Keratinocyte (primary cell): Measurements from ENCODE around the gene CCDC12. TPM values are rescaled to one million over a fixed set of nuclear protein-coding genes. Genes with fewer than 3 reads are reported as not detected.

Experiments used
- DNase-seq: peaks from one replicate; pipeline ENCODE4 v3.0.0-alpha.2; 2011; ENCODE audit warnings: low read depth, missing footprints, low spot score
- FAIRE-seq: peaks from 2 replicates; lab custom pipeline; 2011; peaks lifted over from hg19 to GRCh38; lab: Jason Lieb, UNC
- H2AFZ ChIP-seq: 2 replicates; pipeline ENCODE4 v1.6.0; 2012; ENCODE audit warnings: low read length, control low read depth, inconsistent platforms; ENCODE audit not compliant: control insufficient read depth
- H3K27ac ChIP-seq: 2 replicates; pipeline ENCODE4 v1.5.1; 2011; ENCODE audit warnings: low read length; ENCODE audit not compliant: control insufficient read depth, insufficient read depth
- H3K27me3 ChIP-seq: 3 replicates; pipeline ENCODE4 v1.6.0; 2011; ENCODE audit warnings: low read length; ENCODE audit not compliant: control insufficient read depth, insufficient read depth; ENCODE audit errors: extremely low read depth
- H3K36me3 ChIP-seq, 2 experiments: 2 replicates in 1 of 2; 3 replicates in 1 of 2; pipeline ENCODE4 v1.5.1; 2011; ENCODE audit warnings: low read length in 2 of 2, mild to moderate bottlenecking in 1 of 2; ENCODE audit not compliant: control insufficient read depth in 2 of 2, insufficient read depth in 2 of 2; ENCODE audit errors: extremely low read depth in 1 of 2
- H3K4me1 ChIP-seq: 3 replicates; pipeline ENCODE4 v1.5.1; 2011; ENCODE audit warnings: low read length; ENCODE audit not compliant: control insufficient read depth, insufficient read depth; ENCODE audit errors: extremely low read depth
- H3K4me2 ChIP-seq: 3 replicates; pipeline ENCODE4 v1.6.0; 2011; ENCODE audit warnings: low read depth, low read length; ENCODE audit not compliant: control insufficient read depth, insufficient read depth; ENCODE audit errors: extremely low read depth
- H3K4me3 ChIP-seq, 3 experiments: fragments of 200-600 bp in 1 of 3; sonication (generic) in 1 of 3; 2 replicates in 2 of 3; 3 replicates in 1 of 3; pipeline ENCODE4 v1.5.1; 2011 to 2016; ENCODE audit warnings: low read length in 3 of 3, mild to moderate bottlenecking in 3 of 3, control low read depth in 2 of 3, inconsistent platforms in 1 of 3, low read depth in 1 of 3, mixed read lengths in 1 of 3, mixed run types in 1 of 3, moderate library complexity in 1 of 3; ENCODE audit not compliant: control insufficient read depth in 2 of 3, insufficient read depth in 2 of 3; ENCODE audit errors: extremely low read depth in 1 of 3
- H3K79me2 ChIP-seq: 2 replicates; pipeline ENCODE4 v1.6.0; 2012; ENCODE audit warnings: low read length; ENCODE audit not compliant: control insufficient read depth, insufficient read depth
- H3K9ac ChIP-seq: 3 replicates; pipeline ENCODE4 v1.6.0; 2011; ENCODE audit warnings: low read length; ENCODE audit not compliant: control insufficient read depth, insufficient read depth; ENCODE audit errors: extremely low read depth
- H3K9me1 ChIP-seq: 3 replicates; pipeline ENCODE4 v1.6.0; 2011; ENCODE audit warnings: low read length; ENCODE audit not compliant: control insufficient read depth, insufficient read depth; ENCODE audit errors: extremely low read depth
- H3K9me3 ChIP-seq: 2 replicates; pipeline ENCODE4 v1.5.1; 2012; ENCODE audit warnings: low read depth, low read length; ENCODE audit not compliant: control insufficient read depth
- H4K20me1 ChIP-seq: 3 replicates; pipeline ENCODE4 v1.6.0; 2011; ENCODE audit warnings: low read length; ENCODE audit not compliant: control insufficient read depth, insufficient read depth; ENCODE audit errors: extremely low read depth
- EZH2 ChIP-seq: IDR thresholded peaks from one replicate; pipeline ENCODE4 v1.6.1; 2012; ENCODE audit warnings: inconsistent platforms, mild to moderate bottlenecking, low read length, moderate library complexity
- dilution Hi-C: fragments of 300-500 bp; cut with MboI; formaldehyde crosslinking; loops from one replicate; pipeline ENCODE4 v1.7.0; 2020; ENCODE audit warnings: low sequenced_read_pairs; ENCODE audit not compliant: extremely low pct_ligation_motif_present
- polyA plus RNA-seq, 5 experiments: library from polyadenylated mRNA; depleted of rRNA in 3 of 5; stranded (reverse) in 3 of 5; stranded (forward) in 1 of 5; unstranded in 1 of 5; fragments of >200 nt; gene quantifications; 1 replicate in 1 of 5; 2 replicates in 3 of 5; 3 replicates in 1 of 5; pipeline versions ENCODE4 v1.2.1 to v1.2.3, GENCODE V29; 2011 to 2012; ENCODE audit warnings: missing spikeins in 2 of 5, low read depth in 1 of 5, low replicate concordance in 1 of 5
- TF ChIP-seq, protein P1 (sequence below), 3 experiments: IDR thresholded peaks in 1 of 3; conservative IDR thresholded peaks in 1 of 3; optimal IDR thresholded peaks in 1 of 3; 2 replicates in 2 of 3; 3 replicates in 1 of 3; pipeline versions ENCODE3 to v1.5.1; 2011; ENCODE audit warnings: low read length in 3 of 3, mild to moderate bottlenecking in 3 of 3, moderate library complexity in 2 of 3, control low read depth in 1 of 3, inconsistent platforms in 1 of 3; ENCODE audit not compliant: insufficient read depth in 2 of 3; ENCODE audit errors: extremely low read depth in 1 of 3

CCDC12 gene
- polyA plus RNA-seq, 1 donor (not counting 4 experiments of a cell fraction or from before 2014, with no cell fraction given), result 27.5 TPM

- peaks cover 8 to 27% of the 10 kb centered on the region in 2 experiments for H3K36me3 ChIP-seq
- peak overlapping the region; percentile 61 for H3K4me2 ChIP-seq
Observed at GRCh38 chr3:46987743-46988401, 11.3 kb upstream of the CCDC12 start.

DNA sequence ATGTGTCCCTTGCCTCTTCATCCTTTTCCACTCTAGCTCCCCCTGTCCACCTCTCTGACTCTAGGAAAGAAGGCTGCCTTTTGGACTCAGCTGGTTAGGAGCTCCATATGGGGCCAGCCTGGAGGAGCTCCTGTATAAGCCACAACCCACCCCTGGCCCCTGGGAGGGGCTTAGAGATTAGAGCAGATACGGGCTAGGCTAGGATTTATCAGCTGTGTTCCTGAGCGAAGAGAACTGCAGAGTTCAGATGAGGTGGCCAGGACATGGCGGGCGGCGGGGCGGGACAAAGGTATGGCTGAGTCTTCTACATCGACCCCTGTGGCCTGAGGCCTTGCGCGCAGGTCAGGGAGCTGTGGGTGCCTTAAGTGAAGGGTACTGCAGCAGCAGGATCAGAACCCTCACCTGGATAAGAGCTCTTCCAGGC, 10.8 kb upstream of the CCDC12 start:
- no peak overlapping the region for H3K4me3 ChIP-seq

More at GRCh38 chr3:46987743-46988401, 11.3 kb upstream of the CCDC12 start:
- Histone ChIP-seq H3K27ac (peak overlapping the region; percentile 74), H4K20me1 (no peaks in the 10 kb centered on the region), H3K9me1 (no peaks in the 10 kb centered on the region), H3K4me3 (peak overlapping the region in 1 of 3 experiments; percentile 45), H3K79me2 (peaks cover 8% of the 10 kb centered on the region), H2AFZ (peak overlapping the region; percentile 50), H3K9me3 (no peaks in the 10 kb centered on the region), H3K4me1 (peaks cover 27% of the 10 kb centered on the region), H3K9ac (peak overlapping the region; percentile 68), H3K27me3 (no peaks in the 10 kb centered on the region)
- TF ChIP-seq EZH2, result no peak
- TF ChIP-seq, protein P1, sequence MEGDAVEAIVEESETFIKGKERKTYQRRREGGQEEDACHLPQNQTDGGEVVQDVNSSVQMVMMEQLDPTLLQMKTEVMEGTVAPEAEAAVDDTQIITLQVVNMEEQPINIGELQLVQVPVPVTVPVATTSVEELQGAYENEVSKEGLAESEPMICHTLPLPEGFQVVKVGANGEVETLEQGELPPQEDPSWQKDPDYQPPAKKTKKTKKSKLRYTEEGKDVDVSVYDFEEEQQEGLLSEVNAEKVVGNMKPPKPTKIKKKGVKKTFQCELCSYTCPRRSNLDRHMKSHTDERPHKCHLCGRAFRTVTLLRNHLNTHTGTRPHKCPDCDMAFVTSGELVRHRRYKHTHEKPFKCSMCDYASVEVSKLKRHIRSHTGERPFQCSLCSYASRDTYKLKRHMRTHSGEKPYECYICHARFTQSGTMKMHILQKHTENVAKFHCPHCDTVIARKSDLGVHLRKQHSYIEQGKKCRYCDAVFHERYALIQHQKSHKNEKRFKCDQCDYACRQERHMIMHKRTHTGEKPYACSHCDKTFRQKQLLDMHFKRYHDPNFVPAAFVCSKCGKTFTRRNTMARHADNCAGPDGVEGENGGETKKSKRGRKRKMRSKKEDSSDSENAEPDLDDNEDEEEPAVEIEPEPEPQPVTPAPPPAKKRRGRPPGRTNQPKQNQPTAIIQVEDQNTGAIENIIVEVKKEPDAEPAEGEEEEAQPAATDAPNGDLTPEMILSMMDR (optimal IDR thresholded peaks at IDR 0.05 in 1 of 3, IDR thresholded peaks at IDR 0.05 in 1 of 3, conservative IDR thresholded peaks at IDR 0.05 in 1 of 3; ENCODE audit: extremely low read depth in 1 of 3, insufficient read depth in 2 of 3, low read length in 3 of 3), result no peak
- DNase-seq (peak; percentile 68), FAIRE-seq (no peak)
- dilution Hi-C loops, result no loop called here

More for the DNA sequence above, 10.8 kb upstream of the CCDC12 start:
- TF ChIP-seq, protein P1 (optimal IDR thresholded peaks at IDR 0.05 in 1 of 3, IDR thresholded peaks at IDR 0.05 in 1 of 3, conservative IDR thresholded peaks at IDR 0.05 in 1 of 3; ENCODE audit: extremely low read depth in 1 of 3, insufficient read depth in 2 of 3, low read length in 3 of 3), result no peak
- TF ChIP-seq EZH2, result no peak
- peak overlapping the region; percentile 9 for H3K9ac ChIP-seq
- peak overlapping the region; percentile 61 for H3K4me2 ChIP-seq
- no peaks in the 10 kb centered on the region for H3K9me1 ChIP-seq
- no peaks in the 10 kb centered on the region for H3K27me3 ChIP-seq
- FAIRE-seq (peak; percentile 23), DNase-seq (no peak)
- H4K20me1 ChIP-seq, result no peaks in the 10 kb centered on the region
- peaks cover 8 to 25% of the 10 kb centered on the region in 2 experiments for H3K36me3 ChIP-seq
- H2AFZ ChIP-seq, result no peak overlapping the region
- H3K4me1 ChIP-seq, result peaks cover 33% of the 10 kb centered on the region
- dilution Hi-C loops, result no loop called here
- peak overlapping the region; percentile 74 for H3K27ac ChIP-seq
- H3K9me3 ChIP-seq, result no peaks in the 10 kb centered on the region
- peaks cover 14% of the 10 kb centered on the region for H3K79me2 ChIP-seq
